Mammary epithelial cell (primary cell): Measurements from ENCODE around the gene LMNTD1.
"Not testable (repeated sequence)": the region's sequence is repeated elsewhere in the genome, so short reads cannot be mapped to it uniquely, and the experiment has no call there.

Experiments used
- EZH2 ChIP-seq: IDR thresholded peaks from 2 replicates; pipeline ENCODE4 v1.6.1; 2012; ENCODE audit warnings: low read length, inconsistent platforms, borderline replicate concordance
- TF ChIP-seq, protein P1 (sequence below), 2 donors: IDR thresholded peaks in 1 of 2; conservative IDR thresholded peaks in 1 of 2; 2 replicates each; pipeline ENCODE4 v1.5.1; 2011 to 2012; ENCODE audit warnings: inconsistent platforms in 2 of 2, low read length in 2 of 2, mild to moderate bottlenecking in 2 of 2, control low read depth in 1 of 2, low read depth in 1 of 2; ENCODE audit not compliant: insufficient read depth in 1 of 2; ENCODE audit errors: extremely low read depth in 1 of 2

DNA sequence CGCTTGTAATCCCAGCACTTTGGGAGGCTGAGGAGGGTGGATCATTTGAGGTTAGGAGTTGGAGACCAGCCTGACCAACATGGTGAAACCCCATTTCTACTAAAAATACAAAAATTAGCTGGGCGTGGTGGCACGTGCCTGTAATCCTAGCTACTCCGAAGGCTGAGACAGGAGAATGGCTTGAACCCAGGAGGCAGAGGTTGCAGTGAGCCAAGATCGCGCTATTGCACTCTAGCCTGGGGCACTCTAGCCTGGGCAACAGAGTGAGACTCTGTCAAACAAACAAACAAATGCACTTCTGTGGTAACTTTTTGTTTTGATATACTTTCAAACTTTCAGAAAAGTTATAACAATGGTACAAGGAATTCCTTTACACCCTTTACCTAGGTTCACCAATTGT is 126.3 kb downstream of the LMNTD1 start:
- TF ChIP-seq, protein P1, sequence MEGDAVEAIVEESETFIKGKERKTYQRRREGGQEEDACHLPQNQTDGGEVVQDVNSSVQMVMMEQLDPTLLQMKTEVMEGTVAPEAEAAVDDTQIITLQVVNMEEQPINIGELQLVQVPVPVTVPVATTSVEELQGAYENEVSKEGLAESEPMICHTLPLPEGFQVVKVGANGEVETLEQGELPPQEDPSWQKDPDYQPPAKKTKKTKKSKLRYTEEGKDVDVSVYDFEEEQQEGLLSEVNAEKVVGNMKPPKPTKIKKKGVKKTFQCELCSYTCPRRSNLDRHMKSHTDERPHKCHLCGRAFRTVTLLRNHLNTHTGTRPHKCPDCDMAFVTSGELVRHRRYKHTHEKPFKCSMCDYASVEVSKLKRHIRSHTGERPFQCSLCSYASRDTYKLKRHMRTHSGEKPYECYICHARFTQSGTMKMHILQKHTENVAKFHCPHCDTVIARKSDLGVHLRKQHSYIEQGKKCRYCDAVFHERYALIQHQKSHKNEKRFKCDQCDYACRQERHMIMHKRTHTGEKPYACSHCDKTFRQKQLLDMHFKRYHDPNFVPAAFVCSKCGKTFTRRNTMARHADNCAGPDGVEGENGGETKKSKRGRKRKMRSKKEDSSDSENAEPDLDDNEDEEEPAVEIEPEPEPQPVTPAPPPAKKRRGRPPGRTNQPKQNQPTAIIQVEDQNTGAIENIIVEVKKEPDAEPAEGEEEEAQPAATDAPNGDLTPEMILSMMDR (conservative IDR thresholded peaks at IDR 0.05 in 1 of 2, IDR thresholded peaks at IDR 0.05 in 1 of 2; ENCODE audit: extremely low read depth in 1 of 2, insufficient read depth in 1 of 2, low read depth in 1 of 2, low read length in 2 of 2): not testable (repeated sequence)
- not testable (repeated sequence) for TF ChIP-seq EZH2
